NCI-H2227 (cell line): ENCODE results near the gene TNFRSF17.

ENCODE experiments used
- DNase-seq: peaks from one replicate; lab custom pipeline; 2025; ENCODE audit not compliant: unreplicated experiment; lab: John Stamatoyannopoulos, UW

TNFRSF17 gene

GRCh38 chr16:12002447-12003006, 37.5 kb downstream of the TNFRSF17 start:
- DNase-seq, result peak; percentile 86

DNA sequence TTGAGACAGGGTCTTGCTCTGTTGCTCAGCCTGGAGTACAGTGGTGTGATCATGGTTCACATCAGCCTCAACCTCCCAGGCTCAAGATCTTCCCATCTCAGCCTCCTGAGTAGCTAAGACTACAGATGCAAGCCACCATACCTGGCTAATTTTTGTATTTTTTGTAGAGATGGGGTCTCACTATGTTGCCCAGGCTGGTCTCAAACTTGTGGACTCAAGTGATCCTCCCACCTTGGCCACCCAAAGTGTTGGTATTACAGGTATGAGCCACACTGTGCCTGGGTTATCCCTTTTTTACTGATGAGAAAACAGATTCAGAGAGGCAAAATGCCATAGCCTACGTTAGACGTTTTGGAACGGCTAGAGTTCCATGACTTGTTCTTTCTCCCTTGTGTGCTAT, 41.6 kb downstream of the TNFRSF17 start:
- no peak for DNase-seq

- no peak for DNase-seq
Observed at GRCh38 chr16:12009462-12009861, 44.5 kb downstream of the TNFRSF17 start.

DNA sequence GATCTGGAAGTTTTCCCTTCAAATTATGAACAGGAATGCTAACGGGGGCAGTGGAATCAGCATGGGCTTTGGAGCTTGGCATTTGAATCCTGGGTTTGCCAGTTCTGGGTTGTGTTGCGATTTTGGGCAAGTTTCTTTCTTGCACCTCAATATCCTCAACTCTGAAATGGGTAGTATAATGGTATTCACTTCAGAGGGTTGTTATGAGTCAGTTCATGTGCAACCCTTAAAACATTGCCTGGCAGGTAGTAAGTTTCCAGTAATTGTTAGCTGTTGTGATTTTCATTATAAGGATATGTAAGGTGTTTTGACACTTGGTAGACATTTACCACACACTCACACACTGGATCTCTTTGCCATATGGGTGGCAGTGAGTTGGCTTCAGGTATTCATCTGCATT, 44.9 kb downstream of the TNFRSF17 start:
- no peak for DNase-seq

DNA sequence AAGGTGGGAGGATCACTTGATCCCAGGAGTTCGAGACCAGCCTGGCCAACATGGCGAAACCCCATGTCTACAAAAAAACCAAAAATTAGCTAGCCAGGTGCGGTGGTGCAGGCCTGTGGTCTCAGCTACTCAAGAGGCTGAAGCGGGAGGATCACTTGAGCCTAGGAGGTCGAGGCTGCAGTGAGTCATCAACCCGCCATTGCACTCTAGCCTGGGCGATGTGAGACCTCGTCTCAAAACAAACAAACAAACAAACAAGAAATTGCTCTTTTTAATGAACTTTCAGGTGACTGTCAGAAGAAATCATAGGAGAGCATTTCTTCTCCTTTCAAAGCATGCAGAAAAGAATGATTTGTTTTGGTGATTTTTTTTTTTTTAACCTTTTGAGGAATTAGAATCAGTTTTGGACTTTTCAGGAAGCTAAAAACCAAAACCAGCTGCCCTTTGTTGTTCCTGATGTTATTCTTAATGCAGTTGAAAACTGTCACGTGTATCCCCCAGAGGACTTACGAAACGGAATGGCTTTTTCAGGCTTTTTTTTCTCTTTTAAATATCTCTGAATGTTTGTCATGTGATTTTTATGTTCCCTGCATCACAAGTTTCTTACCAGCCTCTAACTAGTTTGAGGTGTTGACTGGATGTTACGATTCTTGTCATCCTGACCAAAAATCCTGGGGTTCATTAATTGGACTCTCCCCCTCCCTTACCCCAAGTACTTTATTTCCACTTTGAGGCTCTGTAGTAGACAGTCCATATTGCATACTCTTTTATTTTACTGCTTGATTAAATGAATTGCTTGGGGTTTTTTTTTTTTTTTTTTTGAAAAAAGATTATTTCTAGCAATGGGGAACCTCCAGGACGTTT, 45.6 kb downstream of the TNFRSF17 start:
- no peak for DNase-seq

DNA sequence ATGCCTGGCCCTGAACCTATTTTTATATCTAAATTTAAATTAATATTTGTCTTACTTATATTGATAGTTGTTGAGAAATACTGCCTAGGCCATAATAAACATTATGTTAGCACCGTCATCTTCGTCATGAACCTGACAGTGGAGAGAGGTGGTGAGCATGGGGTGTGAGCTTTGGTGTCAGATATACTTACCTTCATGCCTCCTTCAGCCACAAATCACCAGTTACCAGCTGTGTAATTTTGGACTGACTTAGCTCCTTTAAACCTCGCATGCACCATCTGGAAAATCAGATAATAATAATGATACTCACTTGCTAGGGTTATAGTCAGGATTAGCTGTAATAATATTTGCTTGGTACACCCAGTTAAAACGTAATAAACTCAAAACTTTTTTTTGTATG, 46.6 kb downstream of the TNFRSF17 start:
- DNase-seq, result no peak

DNA sequence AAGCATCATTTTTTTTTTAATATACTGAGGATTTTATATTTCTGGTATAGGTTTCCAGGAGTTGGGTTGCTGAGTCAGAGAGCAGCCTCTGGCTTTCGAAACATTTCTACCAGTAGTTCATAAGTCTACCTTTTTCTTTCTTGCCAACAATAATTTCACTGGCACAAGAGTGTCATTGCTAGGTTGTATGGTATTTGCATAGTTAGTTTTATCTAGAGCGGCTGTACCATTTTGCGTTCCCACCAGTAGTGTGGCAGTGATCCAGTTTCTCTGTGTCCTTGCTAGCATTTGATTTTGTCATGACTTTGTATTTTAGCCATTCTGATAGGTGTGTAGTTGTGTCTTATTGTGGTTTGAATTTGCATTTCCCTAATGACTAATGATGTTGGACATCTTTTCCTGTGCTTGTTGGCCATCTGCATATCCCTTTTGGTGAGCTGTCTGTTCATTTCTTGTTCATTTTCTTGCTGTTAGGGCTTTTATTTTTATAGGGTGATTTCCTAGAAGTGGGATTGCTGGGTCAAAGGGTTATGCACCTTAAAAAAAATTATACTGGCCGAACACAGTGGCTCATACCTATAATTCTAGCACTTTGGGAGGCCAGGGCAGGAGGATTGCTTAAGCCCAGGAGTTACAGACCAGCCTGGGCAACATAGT, 51.4 kb downstream of the TNFRSF17 start:
- DNase-seq, result no peak

DNA sequence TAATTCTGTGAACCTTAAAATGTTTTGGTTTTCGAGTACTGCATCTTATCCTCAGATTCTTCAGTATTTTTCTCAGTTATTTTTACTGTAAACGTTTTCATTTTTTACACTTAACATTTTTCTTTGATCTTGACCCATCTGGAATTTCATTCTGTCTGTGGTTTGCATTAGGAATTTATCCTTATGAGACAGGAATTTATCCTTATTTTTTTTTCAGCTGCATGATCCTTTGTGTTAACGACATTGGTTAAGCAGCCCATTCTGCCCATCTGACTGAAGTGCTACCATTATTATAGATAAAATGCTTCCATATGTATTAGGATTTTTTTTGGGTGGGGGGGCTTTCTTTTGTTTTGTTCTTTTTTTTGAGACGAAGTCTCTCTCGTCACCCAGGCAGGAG, 52.5 kb downstream of the TNFRSF17 start:
- DNase-seq, result no peak
